Kidney epithelial cell (primary cell): Measurements from ENCODE around the gene PHLPP1. TPM values are rescaled to one million over a fixed set of nuclear protein-coding genes. Genes with fewer than 3 reads are reported as not detected.

ENCODE experiments used
- DNase-seq: peaks from one replicate; pipeline ENCODE4 v3.0.0-alpha.2; 2010; ENCODE audit warnings: low read depth
- H3K27me3 ChIP-seq: 2 replicates; pipeline ENCODE4 v1.6.0; 2011; ENCODE audit warnings: low read length; ENCODE audit not compliant: control insufficient read depth, insufficient read depth
- H3K36me3 ChIP-seq: 2 replicates; pipeline ENCODE4 v1.5.1; 2011; ENCODE audit warnings: low read length; ENCODE audit not compliant: control insufficient read depth, insufficient read depth
- H3K4me3 ChIP-seq: 2 replicates; pipeline ENCODE4 v1.5.1; 2011; ENCODE audit warnings: low read depth, mild to moderate bottlenecking, control low read depth, low read length
- total RNA-seq: library from RNA; depleted of rRNA; stranded (reverse); fragments of >200 nt; gene quantifications from 2 replicates; pipeline ENCODE4 v1.2.3, GENCODE V29; 2015
- TF ChIP-seq, protein P1 (sequence below): IDR thresholded peaks from 2 replicates; pipeline ENCODE4 v1.5.1; 2011; ENCODE audit warnings: mild to moderate bottlenecking, moderate library complexity, low read length, control low read depth, inconsistent platforms; ENCODE audit not compliant: insufficient read depth, poor library complexity, severe bottlenecking

Gene PHLPP1
- total RNA-seq, 1 donor from 2014 or later, result 4.4 TPM

DNA sequence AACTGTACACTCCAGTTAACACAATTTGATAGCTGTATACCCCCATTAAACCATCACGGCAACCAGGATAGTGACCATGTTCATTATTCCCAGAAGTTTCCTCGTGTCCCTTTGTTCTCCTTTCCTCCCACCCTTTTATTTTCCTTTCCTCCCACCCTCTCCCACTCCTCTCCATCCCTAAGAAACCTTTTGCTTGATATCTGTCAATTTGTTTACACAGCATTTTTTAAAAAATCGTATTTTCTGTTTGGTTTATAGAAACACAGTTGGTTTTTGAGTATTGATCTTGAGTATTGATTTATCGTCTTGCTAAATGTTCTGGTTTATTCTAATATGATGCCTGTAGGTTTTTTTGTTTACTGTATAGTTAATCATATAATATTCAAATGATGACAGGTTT is 119.4 kb downstream of the PHLPP1 start:
- TF ChIP-seq, protein P1, sequence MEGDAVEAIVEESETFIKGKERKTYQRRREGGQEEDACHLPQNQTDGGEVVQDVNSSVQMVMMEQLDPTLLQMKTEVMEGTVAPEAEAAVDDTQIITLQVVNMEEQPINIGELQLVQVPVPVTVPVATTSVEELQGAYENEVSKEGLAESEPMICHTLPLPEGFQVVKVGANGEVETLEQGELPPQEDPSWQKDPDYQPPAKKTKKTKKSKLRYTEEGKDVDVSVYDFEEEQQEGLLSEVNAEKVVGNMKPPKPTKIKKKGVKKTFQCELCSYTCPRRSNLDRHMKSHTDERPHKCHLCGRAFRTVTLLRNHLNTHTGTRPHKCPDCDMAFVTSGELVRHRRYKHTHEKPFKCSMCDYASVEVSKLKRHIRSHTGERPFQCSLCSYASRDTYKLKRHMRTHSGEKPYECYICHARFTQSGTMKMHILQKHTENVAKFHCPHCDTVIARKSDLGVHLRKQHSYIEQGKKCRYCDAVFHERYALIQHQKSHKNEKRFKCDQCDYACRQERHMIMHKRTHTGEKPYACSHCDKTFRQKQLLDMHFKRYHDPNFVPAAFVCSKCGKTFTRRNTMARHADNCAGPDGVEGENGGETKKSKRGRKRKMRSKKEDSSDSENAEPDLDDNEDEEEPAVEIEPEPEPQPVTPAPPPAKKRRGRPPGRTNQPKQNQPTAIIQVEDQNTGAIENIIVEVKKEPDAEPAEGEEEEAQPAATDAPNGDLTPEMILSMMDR, result no peak
- H3K27me3 ChIP-seq, result no peaks in the 10 kb centered on the region
- no peaks in the 10 kb centered on the region for H3K36me3 ChIP-seq
- no peak for DNase-seq
- H3K4me3 ChIP-seq, result no peak overlapping the region

DNA sequence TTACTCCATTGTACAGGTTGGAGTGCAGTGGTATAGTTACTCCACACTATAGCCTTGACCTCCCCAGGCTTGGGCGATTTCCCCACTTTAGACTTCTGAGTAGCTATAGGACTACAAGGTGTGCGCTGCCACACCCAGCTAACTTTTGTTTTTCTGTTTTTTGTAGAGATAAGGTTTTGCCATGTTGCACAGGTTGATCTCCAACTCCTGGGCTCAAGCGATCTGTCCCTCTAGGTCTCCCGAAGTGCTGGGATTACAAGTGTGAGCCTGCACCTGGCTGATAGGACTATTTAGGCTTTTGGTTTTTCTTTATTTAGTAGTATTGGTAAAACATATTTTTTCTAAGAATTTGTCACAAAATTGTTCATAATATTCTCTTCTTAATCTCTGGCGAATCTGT is 121.7 kb downstream of the PHLPP1 start:
- TF ChIP-seq, protein P1, result no peak
- Histone ChIP-seq H3K4me3 (no peak overlapping the region), H3K27me3 (no peaks in the 10 kb centered on the region), H3K36me3 (no peaks in the 10 kb centered on the region)
- no peak for DNase-seq

DNA sequence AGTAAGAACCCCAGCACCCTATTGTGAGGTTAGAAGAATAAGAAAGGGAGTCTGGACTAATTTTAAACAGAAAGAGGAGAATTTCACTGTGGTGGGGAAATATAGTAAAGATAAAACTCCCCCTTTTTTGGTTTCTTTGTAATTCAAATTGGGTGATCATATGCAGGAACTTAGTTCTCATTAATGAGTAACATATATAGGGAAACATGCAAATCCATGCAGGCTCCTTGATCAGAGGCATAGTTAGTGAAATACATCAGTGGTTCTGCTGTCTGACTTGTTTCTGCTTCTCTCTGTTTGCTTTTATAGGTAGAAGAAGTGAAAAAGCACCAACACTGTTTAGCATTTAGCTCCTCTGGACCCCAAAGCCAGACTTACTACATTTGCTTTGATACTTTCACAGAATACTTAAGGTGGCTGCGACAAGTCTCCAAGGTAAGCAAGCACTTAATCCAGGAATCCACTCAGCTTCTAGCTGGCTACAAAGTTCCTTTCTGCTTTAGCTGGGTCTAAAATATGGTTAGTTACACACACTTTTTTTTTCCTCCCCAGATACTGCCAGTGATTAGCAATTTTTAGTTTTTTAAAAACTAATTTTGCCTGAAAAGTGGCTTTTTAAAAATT is 123.2 kb downstream of the PHLPP1 start:
- DNase-seq, result no peak
- H3K36me3 ChIP-seq, result no peaks in the 10 kb centered on the region
- no peaks in the 10 kb centered on the region for H3K27me3 ChIP-seq
- H3K4me3 ChIP-seq, result no peak overlapping the region
- TF ChIP-seq, protein P1, result no peak

DNA sequence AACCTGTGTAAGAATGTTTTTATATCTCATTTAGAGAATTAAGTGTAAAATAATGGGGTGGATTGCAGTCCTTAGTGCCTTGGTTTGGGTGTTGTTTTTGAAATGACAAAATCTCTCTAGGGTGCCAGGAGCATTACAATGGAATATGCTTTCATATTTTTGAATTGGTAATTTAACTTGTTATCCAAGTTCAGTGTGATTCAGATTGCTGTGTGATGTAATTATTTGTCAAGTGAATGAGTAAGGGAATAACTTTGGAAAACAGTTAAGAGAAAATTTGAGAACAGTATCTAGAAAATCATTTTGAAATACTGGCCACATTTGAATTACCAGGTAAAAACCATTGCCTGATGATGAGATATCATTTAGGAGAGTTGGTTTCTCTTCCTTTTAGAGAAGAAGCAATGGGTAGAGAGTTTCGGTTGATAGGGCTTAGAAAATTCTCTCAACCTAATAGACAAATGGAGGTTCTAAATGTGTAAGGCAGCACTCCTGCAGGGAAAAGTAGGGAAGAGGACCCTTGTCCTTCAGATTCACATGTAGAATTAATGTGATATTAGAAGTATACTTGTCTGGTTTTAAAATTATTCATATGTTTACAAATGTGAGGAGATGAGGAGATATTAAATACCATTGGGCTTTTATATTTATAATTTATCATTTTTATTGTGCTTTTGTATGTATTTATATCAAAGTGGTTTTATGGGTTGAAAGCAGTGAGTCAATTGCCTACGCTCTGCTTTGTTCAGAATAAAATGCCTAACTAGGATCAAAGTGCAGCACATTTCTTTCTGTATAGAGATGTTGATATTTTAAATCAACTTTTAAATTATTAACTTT is 124.8 kb downstream of the PHLPP1 start:
- no peaks in the 10 kb centered on the region for H3K36me3 ChIP-seq
- TF ChIP-seq, protein P1, result no peak
- no peak overlapping the region for H3K4me3 ChIP-seq
- no peak for DNase-seq
- no peaks in the 10 kb centered on the region for H3K27me3 ChIP-seq

DNA sequence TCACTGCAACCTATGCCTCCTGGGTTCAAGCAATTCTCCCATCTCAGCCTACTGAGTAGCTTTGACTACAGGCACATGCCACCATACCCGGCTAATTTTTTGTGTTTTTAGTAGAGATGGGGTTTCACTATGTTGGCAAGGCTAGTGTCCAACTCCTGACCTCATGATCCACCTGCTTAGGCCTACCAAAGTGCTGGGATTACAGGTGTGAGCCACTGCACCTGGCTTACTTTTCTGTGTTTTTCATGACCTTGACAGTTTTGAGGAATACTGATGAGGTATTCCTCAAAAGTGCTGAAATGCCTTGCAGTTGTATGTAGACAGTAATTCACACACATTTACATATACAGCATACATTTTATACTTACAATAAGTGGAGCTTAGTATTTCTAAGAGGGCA is 126.1 kb downstream of the PHLPP1 start:
- no peaks in the 10 kb centered on the region for H3K36me3 ChIP-seq
- DNase-seq, result no peak
- no peaks in the 10 kb centered on the region for H3K27me3 ChIP-seq
- no peak overlapping the region for H3K4me3 ChIP-seq
- TF ChIP-seq, protein P1, result no peak

DNA sequence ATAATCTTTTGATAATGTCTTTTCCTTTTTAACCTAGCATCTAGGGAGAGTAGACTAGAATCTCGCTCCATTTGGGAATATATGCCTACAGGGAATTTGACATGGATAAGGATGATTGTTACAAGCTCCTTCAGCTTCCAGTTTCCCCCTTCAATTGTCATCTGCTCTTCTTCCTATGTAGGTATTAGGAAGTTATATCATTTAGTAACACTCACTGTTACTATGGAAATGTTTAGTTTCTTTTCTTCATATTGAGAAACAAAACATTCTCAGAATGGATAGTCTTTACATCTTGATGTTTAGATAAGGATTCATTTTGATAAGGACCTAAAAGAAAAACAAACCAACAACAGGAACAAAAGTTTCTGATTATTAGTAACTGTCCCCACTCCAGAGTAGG is 127.6 kb downstream of the PHLPP1 start:
- DNase-seq, result no peak
- Histone ChIP-seq H3K27me3 (no peaks in the 10 kb centered on the region), H3K4me3 (no peak overlapping the region), H3K36me3 (no peaks in the 10 kb centered on the region)
- TF ChIP-seq, protein P1, result no peak
